ENCODE data around the gene LIMD2. TPM values are rescaled to one million over a fixed set of nuclear protein-coding genes. Genes with fewer than 3 reads are reported as not detected.

LIMD2 gene
- total and polyA plus RNA-seq, 2 of the 4 experiments (the other 2 are of a cell fraction), result 4.5 to 21.7 TPM

- Histone ChIP-seq H3K23ac (ENCODE audit: low read depth, low read length) (no peak overlapping the region), H4K5ac (ENCODE audit: low read depth, low read length) (no peak overlapping the region), H3K9me1 (ENCODE audit: insufficient read depth, low read length) (peaks cover 3% of the 10 kb centered on the region; the same call in 1 of the 2 replicates), H3K36me3 (ENCODE audit: control insufficient read depth, insufficient read depth, low read length) (peaks cover 23% of the 10 kb centered on the region), H4K91ac (ENCODE audit: insufficient read depth, low read depth, low read length) (no peak overlapping the region), H2AK5ac (ENCODE audit: low read depth, low read length) (no peak overlapping the region), H3K18ac (ENCODE audit: low read depth, low read length) (no peak overlapping the region), H2AK9ac (replicated peaks; ENCODE audit: low read depth, low read length, poor library complexity) (no peak overlapping the region), H3K14ac (replicated peaks; ENCODE audit: low read depth, low read length) (no peak overlapping the region), H3K4ac (ENCODE audit: low read depth, low read length) (no peak overlapping the region), H4K20me1 (ENCODE audit: insufficient read depth, low read length) (peaks cover under 1% of the 10 kb centered on the region; the same call in 1 of the 2 replicates), H4K8ac (ENCODE audit: low read depth in 2 of 2, low read length in 2 of 2) (no peak overlapping the region), H3K27me3 (ENCODE audit: control insufficient read depth, insufficient read depth, low read length) (no peaks in the 10 kb centered on the region), H2BK120ac (ENCODE audit: low read depth, low read length) (no peak overlapping the region), H3K56ac (ENCODE audit: extremely low read depth, insufficient read depth, low read length) (no peak overlapping the region), H3K79me1 (ENCODE audit: low read depth in 1 of 2, low read length in 2 of 2) (no peaks in the 10 kb centered on the region; a peak in 1 of 4 replicates), H2AFZ (replicated peaks; ENCODE audit: low read length, poor library complexity) (no peak overlapping the region), H3K4me2 (ENCODE audit: low read depth, low read length) (no peak overlapping the region), H2BK5ac (ENCODE audit: low read depth, low read length, poor library complexity, severe bottlenecking) (no peak overlapping the region), H3K4me1 (ENCODE audit: control insufficient read depth, insufficient read depth, low read length) (no peaks in the 10 kb centered on the region), H3K9ac (ENCODE audit: low read depth, low read length) (no peak overlapping the region), H3K9me3 (ENCODE audit: control insufficient read depth, insufficient read depth, low read length) (no peaks in the 10 kb centered on the region), H3K4me3 (ENCODE audit: insufficient read depth, low read depth, low read length) (no peak overlapping the region), H2BK20ac (ENCODE audit: low read depth, low read length) (no peak overlapping the region), H3K27ac (ENCODE audit: insufficient read depth, low read length) (no peak overlapping the region), H2BK15ac (ENCODE audit: low read depth, low read length) (no peak overlapping the region)
- DNase-seq (no peak), ATAC-seq (ENCODE audit: low read depth) (peak; percentile 61)
- BruUV-seq (replicated peaks), result no TSS peak
- dilution Hi-C loops (cut with HindIII; ENCODE audit: low sequenced_read_pairs, unreplicated experiment) (no loop called here), intact Hi-C loops (cut with micrococcal nuclease) (loop anchor here (10.0 kb wide), 1 partner anchor 50 kb away; no protein-coding TSS in a partner anchor), in situ Hi-C loops (cut with MboI; ENCODE audit: low sequenced_read_pairs) (no loop called here)
- CTCF ChIA-PET, result no interaction called here
- POLR2A ChIA-PET (ENCODE audit: unreplicated experiment), result no interaction called here
- no CpG with 5 or more reads among the region's 2 CpGs for WGBS, 2 experiments (ENCODE audit: extremely low coverage in 2 of 2, insufficient read length in 1 of 2)
- no peak for TF ChIP-seq MAZ (IDR thresholded peaks at IDR 0.05; ENCODE audit: borderline replicate concordance, low read depth, low read length)
- no peak for TF ChIP-seq MAFK (IDR thresholded peaks at IDR 0.05; ENCODE audit: low read depth, low read length)
- TF ChIP-seq BHLHE40 (IDR thresholded peaks at IDR 0.05; ENCODE audit: low read depth, low read length), result no peak
- no peak for TF ChIP-seq CTCF (conservative IDR thresholded peaks at IDR 0.05; ENCODE audit: low read depth, low read length)
- no peak for TF ChIP-seq NFE2L2 (IDR thresholded peaks at IDR 0.05; ENCODE audit: low read depth, low read length)
- no peak for TF ChIP-seq POLR2A (IDR thresholded peaks at IDR 0.05; ENCODE audit: low read depth, low read length)
- TF ChIP-seq CHD1 (IDR thresholded peaks at IDR 0.05; ENCODE audit: low read depth, low read length), result no peak
- no peak for TF ChIP-seq USF2 (IDR thresholded peaks at IDR 0.05; ENCODE audit: low read depth, low read length)
- TF ChIP-seq RFX5 (IDR thresholded peaks at IDR 0.05; ENCODE audit: low read depth, low read length), result no peak
- TF ChIP-seq CEBPB (IDR thresholded peaks at IDR 0.05; ENCODE audit: low read depth, low read length), result no peak
- TF ChIP-seq ELK1 (IDR thresholded peaks at IDR 0.05; ENCODE audit: borderline replicate concordance, low read depth, low read length), result no peak
- TF ChIP-seq FOS (IDR thresholded peaks at IDR 0.05; ENCODE audit: low read depth, low read length), result no peak
- TF ChIP-seq RCOR1 (IDR thresholded peaks at IDR 0.05; ENCODE audit: insufficient replicate concordance, low read length), result no peak
- TF ChIP-seq SMC3 (IDR thresholded peaks at IDR 0.05; ENCODE audit: low read depth, low read length), result no peak
- no peak for TF ChIP-seq MXI1 (IDR thresholded peaks at IDR 0.05; ENCODE audit: borderline replicate concordance, low read depth, low read length)
- no peak for TF ChIP-seq RAD21 (IDR thresholded peaks at IDR 0.05; ENCODE audit: low read length)
Measured at GRCh38 chr17:63685041-63685440, 14.9 kb downstream of the LIMD2 start.
